ENCODE measurements around the gene PSMD1. TPM values are rescaled to one million over a fixed set of nuclear protein-coding genes. Genes with fewer than 3 reads are reported as not detected.

The PSMD1 gene
- total and polyA plus RNA-seq, 2 of the 8 experiments (the other 6 are each of a cell fraction or from before 2014, with no cell fraction given), result 179 to 272 TPM

DNA sequence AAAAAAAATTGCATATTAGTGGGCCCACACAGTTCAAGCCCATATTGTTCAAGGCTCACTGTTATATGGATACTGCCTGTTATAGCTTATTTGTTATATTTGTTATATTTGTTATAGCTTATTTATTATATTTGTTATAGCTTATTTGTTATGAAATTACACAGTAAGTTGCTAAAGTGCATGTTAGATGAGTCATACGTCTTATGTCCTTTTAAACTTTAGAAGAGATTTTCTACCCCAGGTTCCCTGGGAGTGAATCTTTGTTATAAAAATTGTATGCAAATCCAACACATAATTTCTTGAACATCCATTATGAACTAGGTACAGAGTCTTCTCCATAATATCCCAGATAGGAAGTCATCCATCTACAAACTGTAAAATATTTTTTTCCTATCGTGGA lies 46.1 kb downstream of the PSMD1 start:
- H3K79me1 ChIP-seq (ENCODE audit: low read depth, low read length), result no peaks in the 10 kb centered on the region; the same call in 1 of the 2 replicates
- H3K23me2 ChIP-seq (ENCODE audit: low read depth, low read length), result no peaks in the 10 kb centered on the region
- no peaks in the 10 kb centered on the region for H4K20me1 ChIP-seq (replicated peaks in 1 of 2; ENCODE audit: control insufficient read depth in 1 of 2, insufficient read depth in 2 of 2, low read length in 2 of 2)
- H3K4me1 ChIP-seq (replicated peaks in 1 of 4; ENCODE audit: control insufficient read depth in 3 of 4, insufficient read depth in 4 of 4, low read length in 3 of 4), result no peaks in the 10 kb centered on the region
- H3K27me3 ChIP-seq (replicated peaks in 1 of 4; ENCODE audit: control insufficient read depth in 3 of 4, extremely low read depth in 1 of 4, insufficient read depth in 3 of 4, low read length in 3 of 4), result no peaks in the 10 kb centered on the region
- H3K27ac ChIP-seq (ENCODE audit: low read depth, low read length), result no peak overlapping the region
- no peak overlapping the region for H3K4ac ChIP-seq (replicated peaks; ENCODE audit: insufficient read length, low read depth, low read length)
- H4K8ac ChIP-seq (ENCODE audit: extremely low read depth, insufficient read depth, low read length), result no peak overlapping the region
- peaks cover 24 to 26% of the 10 kb centered on the region in 2 experiments for H3K9me3 ChIP-seq (ENCODE audit: insufficient read depth in 2 of 2, low read depth in 1 of 2, low read length in 1 of 2)
- no peak overlapping the region for H3K56ac ChIP-seq (replicated peaks; ENCODE audit: insufficient read length, low read depth, low read length)
- ChIA-PET POLR2A (ENCODE audit: partially characterized antibody) (interaction anchor here (2.0 kb wide), 1 partner anchor 361 kb away, joined by 6 read pairs; the partner anchor contains the start of gene NCL), CTCF (ENCODE audit: partially characterized antibody) (interaction anchor here (0.6 to 2.9 kb wide), 9 partner anchors 9 to 393 kb away, joined by 3 to 17 read pairs (median 4); no protein-coding TSS in a partner anchor)
- FAIRE-seq (no peak), DNase-seq (ENCODE audit: low read depth in 1 of 2, low spot score in 2 of 2) (no peak)
- no peak overlapping the region for H2BK5ac ChIP-seq (ENCODE audit: low read depth, low read length)
- 92% methylated on average over 2 of the region's 2 CpGs; no CpG with 5 or more reads in 1 of the 2 experiments for WGBS, 2 experiments (ENCODE audit: extremely low coverage in 1 of 2, insufficient coverage in 1 of 2, insufficient read length in 1 of 2, insufficient replicate concordance in 2 of 2, low coverage in 1 of 2, low lambda C conversion rate in 2 of 2, missing lambda C conversion rate in 1 of 2)
- no peak overlapping the region for H3K18ac ChIP-seq (ENCODE audit: extremely low read depth, low read length)
- H3K9ac ChIP-seq (replicated peaks in 1 of 4; ENCODE audit: extremely low read depth in 1 of 4, low read depth in 3 of 4, low read length in 3 of 4), result no peak overlapping the region
- H3K4me3 ChIP-seq (ENCODE audit: extremely low read depth in 1 of 4, insufficient read depth in 2 of 4, low read depth in 3 of 4, low read length in 4 of 4), result no peak overlapping the region
- no peak overlapping the region for H4K91ac ChIP-seq (replicated peaks; ENCODE audit: insufficient read length, low read length)
- H2AK5ac ChIP-seq (ENCODE audit: low read depth, low read length), result no peak overlapping the region
- H3K14ac ChIP-seq (ENCODE audit: insufficient read length), result no peak overlapping the region
- peaks cover 0 to 38% (median 10%) of the 10 kb centered on the region in 4 experiments; a peak in 5 of 8 replicates for H3K36me3 ChIP-seq (ENCODE audit: control insufficient read depth in 2 of 4, insufficient read depth in 4 of 4, low read length in 3 of 4)
- H3K79me2 ChIP-seq (ENCODE audit: control insufficient read depth in 1 of 2, insufficient read depth in 2 of 2, low read length in 2 of 2), result peaks cover 0 to 3% of the 10 kb centered on the region in 2 experiments; a peak in 1 of 4 replicates
- no peak overlapping the region for H3K4me2 ChIP-seq (ENCODE audit: insufficient read depth in 1 of 2, low read depth in 2 of 2, low read length in 2 of 2)
- no peak overlapping the region for H2BK120ac ChIP-seq (replicated peaks; ENCODE audit: low read depth, low read length)
- no peak overlapping the region for H2AFZ ChIP-seq (ENCODE audit: low read length)
- H2BK20ac ChIP-seq (ENCODE audit: low read length), result no peak overlapping the region
- no peak overlapping the region for H2BK15ac ChIP-seq (ENCODE audit: low read length)
- H3K23ac ChIP-seq (ENCODE audit: insufficient read length), result no peak overlapping the region
- no peak overlapping the region for H4K5ac ChIP-seq (ENCODE audit: insufficient read length, low read depth, low read length)
- H2BK12ac ChIP-seq (ENCODE audit: low read depth, low read length), result no peak overlapping the region
- no peak for TF ChIP-seq FOSL1 (IDR thresholded peaks at IDR 0.05; ENCODE audit: insufficient read depth, low read depth, low read length)
- no peak for TF ChIP-seq SRF (IDR thresholded peaks at IDR 0.05; ENCODE audit: low read depth, low read length)
- TF ChIP-seq, protein P1, sequence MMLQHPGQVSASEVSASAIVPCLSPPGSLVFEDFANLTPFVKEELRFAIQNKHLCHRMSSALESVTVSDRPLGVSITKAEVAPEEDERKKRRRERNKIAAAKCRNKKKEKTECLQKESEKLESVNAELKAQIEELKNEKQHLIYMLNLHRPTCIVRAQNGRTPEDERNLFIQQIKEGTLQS (IDR thresholded peaks at IDR 0.05; ENCODE audit: insufficient read depth, low read depth, low read length), result no peak
- no peak for TF ChIP-seq POU5F1 (IDR thresholded peaks at IDR 0.05; ENCODE audit: low read depth, low read length)
- TF ChIP-seq CBX5 (IDR thresholded peaks at IDR 0.05; ENCODE audit: low read depth, low read length), result no peak
- no peak for TF ChIP-seq BACH1 (IDR thresholded peaks at IDR 0.05; ENCODE audit: low read length)
- no peak for TF ChIP-seq RAD21 (IDR thresholded peaks at IDR 0.05 in 1 of 2, conservative IDR thresholded peaks at IDR 0.05 in 1 of 2; ENCODE audit: low read depth in 2 of 2, low read length in 2 of 2)
- TF ChIP-seq BCL11A (IDR thresholded peaks at IDR 0.05; ENCODE audit: low read depth in 2 of 2, low read length in 2 of 2), result no peak
- no peak for TF ChIP-seq POLR2A (IDR thresholded peaks at IDR 0.05; ENCODE audit: control extremely low read depth in 1 of 2, low read depth in 2 of 2, low read length in 2 of 2)
- TF ChIP-seq ZNF274 (IDR thresholded peaks at IDR 0.05; ENCODE audit: borderline replicate concordance, extremely low read depth, low read length), result no peak
- TF ChIP-seq, protein P2, sequence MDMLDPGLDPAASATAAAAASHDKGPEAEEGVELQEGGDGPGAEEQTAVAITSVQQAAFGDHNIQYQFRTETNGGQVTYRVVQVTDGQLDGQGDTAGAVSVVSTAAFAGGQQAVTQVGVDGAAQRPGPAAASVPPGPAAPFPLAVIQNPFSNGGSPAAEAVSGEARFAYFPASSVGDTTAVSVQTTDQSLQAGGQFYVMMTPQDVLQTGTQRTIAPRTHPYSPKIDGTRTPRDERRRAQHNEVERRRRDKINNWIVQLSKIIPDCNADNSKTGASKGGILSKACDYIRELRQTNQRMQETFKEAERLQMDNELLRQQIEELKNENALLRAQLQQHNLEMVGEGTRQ (IDR thresholded peaks at IDR 0.05; ENCODE audit: low read length), result no peak
- no peak for TF ChIP-seq TEAD4 (IDR thresholded peaks at IDR 0.05; ENCODE audit: low read depth, low read length)
- TF ChIP-seq RFX5 (IDR thresholded peaks at IDR 0.05; ENCODE audit: borderline replicate concordance, low read depth, low read length), result no peak
